ENCODE data around the gene KIF26B.
"Not testable (repeated sequence)": the region's sequence is repeated elsewhere in the genome, so short reads cannot be mapped to it uniquely, and the experiment has no call there.

The KIF26B gene

DNA sequence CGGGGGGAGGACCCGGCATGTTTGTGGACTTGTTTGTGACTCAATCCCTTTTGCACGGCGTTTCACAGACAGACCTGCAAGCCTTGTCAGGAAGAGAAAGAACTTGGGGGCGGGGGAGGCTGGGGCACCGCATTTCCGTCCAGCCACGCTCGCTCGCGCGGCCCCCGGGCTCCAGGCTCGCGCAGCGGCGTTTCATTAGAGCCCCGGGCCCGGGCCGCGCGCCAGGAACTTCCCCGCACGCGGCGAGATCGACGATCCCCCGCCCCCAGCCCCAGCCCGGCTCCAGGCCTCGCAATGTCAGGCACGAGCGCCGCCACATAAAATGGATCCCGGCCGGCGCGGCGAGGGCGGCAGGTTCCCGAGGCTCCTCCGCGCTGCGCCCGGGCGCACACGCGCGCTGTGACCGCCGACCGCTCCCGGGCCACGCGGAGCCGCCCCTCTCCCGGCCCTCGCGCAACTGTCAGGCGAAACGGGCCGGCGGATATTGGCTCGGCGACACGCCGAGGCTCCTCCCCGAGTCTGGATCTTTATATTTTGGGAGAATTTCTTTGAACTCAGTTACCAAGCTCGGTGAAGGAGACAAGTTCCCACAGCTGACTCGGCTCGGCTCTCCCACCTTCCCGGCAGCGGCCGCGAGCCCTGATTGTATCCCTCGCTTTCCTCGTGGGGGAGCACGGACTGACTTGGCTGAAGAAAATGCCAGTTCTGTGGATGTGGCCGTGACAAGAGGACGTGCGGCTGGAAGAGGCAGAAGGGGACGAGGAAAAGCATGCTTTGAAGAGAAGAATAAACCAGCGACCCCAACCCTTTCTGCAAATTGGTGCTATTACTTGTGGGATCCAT is at the start of gene KIF26B:
TSS of gene KIF26B (plus strand) at position 557 of the 843 bp plus-strand sequence. CDS start 440 bp downstream, outside the sequence.
- DNase-seq, result no peak

DNA sequence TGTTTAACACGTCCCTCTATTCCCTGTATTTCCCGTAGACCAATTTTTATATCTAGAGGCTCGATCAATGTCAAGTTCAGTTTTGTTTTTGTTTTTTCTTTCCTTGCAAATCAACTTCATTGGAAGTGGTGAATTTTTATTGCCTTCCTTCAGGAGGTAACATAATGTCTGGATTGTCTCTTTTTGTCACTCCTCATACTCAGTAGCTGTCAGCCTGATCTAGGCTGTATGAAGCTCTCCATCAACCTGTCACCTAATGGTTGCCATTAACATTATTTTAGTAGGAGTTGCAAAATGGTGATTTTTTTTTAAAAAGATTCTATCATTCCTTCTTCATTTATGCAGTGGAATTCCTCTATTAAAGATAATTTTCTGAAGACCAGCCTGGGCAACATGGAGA is 49.7 kb upstream of the KIF26B start:
- DNase-seq, result no peak

DNA sequence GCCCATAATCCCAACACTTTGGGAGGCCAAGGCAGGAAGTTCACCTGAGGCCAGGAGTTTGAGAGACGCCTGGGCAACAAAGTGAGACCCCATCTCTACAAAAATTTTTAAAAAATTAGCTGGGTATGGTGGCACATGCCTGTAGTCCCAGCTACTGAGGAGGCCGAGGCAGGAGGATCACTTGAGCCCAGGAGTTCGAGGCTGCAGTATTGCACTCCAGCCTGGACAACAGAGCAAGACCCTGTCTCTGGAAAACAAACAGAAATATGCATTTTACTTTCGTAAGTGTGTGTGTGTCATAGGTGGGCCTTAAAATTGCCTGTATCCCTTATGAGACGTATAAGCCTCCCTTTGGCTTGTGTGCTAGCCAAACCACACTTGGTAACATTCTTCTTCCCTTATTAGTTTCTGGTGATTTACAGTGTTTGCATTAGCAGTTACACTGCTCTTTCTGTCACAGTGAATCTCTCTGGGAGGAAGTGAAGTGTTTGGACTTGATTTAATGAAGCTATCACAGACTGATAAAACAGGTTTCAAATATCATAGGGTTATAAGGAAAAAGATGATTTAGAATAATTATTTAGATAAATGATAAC is 48.9 kb upstream of the KIF26B start:
- no peak for DNase-seq

DNA sequence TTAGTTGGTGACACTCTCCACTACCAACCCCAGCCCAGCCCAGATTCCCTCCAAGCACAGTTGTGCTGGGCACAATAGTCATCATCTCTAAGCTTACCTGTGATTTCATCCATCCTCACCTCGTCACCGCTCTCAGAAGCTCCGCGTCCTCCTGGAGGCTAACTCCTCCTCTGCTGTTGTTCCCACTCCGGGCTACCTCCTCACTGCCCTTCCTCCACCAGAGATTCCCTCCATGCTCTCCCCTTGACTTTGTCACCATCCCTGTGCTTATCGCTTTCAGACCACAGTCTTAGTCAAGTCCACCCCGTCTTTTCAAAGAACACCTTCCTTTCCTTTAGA is 47.0 kb upstream of the KIF26B start:
- DNase-seq, result no peak

DNA sequence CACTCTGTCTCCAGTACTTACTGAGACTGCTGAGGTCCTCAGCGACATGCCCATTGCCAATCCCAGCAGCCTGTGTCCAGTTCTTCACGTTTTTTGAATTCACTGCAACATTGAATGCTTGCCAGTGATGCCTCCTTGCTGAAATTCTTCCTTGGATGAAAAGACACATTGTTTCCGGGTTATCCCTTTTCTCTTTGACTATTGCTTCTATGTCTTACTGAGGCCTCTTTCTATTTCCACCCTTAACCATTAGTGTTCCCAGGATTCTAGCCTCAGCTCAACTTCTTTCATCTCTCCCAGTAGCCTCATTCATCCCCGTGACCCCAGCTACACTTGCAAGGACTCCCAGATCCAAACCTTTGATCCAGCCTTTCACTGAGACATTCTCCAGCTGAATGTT is 46.5 kb upstream of the KIF26B start:
- no peak for DNase-seq

DNA sequence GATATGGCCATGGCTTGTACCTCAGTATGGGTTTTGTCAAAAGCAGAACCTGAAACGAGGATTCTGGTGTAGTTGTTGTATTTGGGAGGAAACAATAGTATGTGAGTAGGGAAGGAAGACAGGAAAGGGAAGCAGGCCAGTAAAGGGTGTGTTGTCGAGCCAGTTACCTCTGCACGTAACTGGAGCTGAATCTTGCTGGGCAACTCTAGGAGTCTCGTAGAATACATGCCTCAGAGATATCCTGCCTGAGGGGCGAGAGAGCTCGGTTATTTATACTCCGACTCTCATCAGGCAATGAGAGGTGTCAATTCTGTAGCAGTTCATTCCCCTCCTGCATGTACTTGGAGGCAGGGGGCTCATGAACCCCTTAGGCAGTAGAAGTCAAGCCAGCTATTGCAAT is 45.9 kb upstream of the KIF26B start:
- no peak for DNase-seq

DNA sequence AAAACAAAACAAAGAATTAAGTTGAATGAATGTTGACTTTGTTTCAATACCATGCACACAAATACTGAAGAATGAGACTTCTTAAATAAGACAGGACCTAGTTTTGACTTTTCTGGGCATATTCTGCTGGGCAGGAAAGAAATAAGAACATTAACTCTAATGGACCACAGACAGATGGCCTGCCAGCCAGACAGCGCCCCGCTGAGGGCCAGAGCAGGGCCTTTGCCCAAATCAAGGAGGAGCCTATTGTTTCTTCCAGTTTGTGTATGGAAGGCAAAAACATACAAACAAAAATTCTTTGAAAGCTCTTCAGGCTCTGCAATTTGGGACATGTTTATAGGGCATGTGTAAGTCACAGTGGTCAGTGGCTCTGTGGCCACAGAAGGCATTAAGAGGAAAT is 44.4 kb upstream of the KIF26B start:
- no peak for DNase-seq

DNA sequence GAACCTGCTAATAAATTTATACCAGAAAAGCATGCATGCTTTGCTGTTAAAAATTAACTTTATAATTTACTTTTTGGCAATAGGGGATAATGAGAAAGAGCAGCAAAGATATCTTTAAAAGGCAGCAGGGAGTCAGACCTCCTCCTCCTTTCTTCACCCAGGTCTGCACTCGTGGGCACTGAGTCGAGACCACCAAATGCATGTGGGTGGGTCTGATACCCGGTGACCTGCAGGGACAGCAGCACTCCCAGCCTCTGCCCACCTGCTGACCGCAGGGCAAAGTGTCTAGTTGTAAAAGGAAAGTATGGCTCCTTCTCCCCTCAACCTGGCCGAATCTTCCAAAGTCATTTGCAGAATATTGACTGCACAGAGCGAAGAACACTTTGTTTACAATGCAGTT is 43.7 kb upstream of the KIF26B start:
- DNase-seq, result no peak

DNA sequence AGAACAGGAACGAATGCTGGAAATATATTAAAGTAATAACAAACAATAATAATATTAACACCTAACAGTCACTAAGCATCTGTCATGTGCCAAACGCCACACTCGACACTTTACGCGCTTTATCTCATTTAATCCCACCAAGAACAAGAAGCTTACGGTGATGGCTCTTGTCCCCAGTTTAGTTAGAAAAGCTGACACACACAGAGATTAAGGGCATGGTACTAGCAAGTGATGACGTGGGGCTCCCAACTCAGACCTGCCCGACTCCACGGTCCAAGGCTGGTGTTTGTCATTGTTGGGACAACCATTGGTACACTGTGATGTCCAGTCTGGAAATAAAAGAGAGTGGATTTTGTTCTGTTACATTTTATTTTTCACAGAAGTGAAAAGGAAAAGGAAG is 41.1 kb upstream of the KIF26B start:
- DNase-seq, result no peak

DNA sequence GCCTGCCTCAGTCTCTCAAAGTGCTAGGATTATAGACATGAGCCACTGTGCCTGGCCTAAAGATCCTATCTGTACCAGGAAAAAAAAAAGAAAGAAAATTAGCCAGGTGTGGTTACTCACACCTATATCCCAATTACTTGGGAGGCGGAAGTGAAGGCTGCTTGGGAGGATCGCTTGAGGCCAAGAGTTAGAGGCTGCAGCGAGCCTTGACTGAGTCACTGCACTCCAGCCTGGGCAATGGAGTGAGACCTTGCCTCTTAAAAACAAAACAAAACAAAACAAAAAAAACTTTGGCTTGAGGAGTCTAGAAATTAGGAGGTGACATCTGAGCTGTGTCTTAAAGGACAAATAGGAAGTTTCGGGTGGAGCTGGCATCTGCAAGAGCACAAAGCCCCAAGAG is 38.7 kb upstream of the KIF26B start:
- no peak for DNase-seq

DNA sequence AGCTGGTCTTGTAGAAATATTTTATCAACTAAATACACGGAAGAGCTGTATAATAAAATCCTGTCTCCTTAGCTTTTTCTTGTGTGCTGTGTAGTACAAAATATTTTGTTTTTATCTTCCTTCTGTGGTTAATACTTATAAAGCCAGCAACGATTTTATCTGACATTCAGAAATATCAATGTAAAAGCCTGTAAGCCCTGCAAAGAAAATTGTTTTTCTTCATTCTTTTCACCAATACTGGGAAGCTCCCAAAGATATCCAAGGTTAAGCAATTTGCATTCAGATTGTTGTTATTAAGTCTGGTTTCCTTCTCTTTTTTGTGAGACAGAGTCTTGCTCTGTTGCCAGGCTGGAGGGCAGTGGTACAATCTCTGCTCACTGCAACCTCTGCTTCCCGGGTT is 38.0 kb upstream of the KIF26B start:
- DNase-seq, result no peak

DNA sequence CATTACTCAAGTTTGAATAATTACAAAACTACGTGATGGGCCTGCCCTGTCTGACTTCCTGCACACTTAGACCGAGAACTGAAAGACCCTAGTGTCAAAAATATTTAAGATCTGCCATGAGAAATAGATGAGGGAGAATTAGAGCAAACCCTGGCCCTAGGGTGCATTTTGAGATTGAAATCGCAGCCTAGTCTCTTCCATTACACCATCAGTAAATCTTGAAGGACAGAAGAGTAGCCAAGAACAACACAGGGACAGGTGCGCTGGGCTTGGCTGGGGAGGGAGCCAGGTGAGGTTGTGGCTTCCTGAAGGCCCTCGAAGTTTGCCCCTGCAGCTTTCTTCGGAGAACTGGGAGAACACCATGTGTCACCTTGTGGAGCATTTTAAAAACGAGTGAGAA is 36.7 kb upstream of the KIF26B start:
- DNase-seq, result no peak

DNA sequence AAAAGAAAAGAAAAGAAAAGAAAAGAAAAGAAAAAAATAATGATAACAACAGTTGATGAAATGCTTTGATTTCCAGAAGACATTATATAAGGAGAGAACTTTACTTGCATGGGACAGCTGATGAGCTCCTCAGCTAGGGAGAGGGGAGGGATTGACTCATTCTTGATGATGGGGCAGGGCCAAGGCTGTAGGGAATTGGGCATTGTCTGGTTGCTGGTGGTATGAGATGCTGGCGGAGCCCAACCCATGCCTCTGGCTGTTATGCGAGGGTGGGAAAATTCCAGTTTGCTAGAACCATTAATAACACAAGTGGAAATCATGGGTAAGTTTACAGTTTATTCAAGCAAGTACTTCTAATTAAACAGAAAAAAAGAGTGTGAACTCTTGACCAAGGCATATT is 36.0 kb upstream of the KIF26B start:
- no peak for DNase-seq

DNA sequence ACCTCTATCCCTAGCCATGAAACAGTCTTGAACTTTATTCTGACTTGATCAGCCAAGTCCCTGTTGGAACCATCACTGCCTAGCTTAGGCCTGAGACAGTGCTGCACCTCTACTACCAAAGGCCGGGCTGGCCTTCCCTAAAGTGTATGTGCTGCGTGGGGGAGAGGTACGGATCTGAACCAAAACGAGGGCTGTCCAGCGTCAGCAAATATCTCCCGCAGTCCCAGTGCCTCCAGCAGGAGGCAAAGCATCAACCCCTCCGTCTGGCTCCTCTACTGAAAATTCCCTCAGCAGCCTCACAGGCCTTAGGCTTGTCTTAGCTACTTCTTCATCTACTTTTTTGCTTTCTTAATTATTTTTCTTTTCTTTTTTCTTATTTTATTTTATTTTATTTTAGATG is 33.3 kb upstream of the KIF26B start:
- DNase-seq, result no peak

DNA sequence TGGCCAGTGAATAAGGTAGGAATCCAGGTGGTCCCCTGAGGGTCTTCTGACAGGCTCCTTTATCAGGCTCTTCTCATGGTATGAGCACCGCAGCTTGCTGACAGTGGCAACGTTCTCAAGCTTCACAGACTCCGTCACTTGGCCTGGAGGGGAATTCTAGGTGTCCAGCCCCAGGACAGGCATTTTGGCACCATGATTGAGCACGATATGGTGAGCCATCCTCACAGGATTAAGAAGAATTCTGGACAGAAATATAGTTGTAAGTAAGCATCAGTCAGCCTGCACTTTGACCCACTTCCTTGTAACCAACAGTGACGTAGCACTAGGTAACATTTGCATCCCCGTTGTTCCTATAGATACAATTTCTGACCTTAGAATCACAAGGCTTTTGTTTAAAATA is 30.5 kb upstream of the KIF26B start:
- no peak for DNase-seq

DNA sequence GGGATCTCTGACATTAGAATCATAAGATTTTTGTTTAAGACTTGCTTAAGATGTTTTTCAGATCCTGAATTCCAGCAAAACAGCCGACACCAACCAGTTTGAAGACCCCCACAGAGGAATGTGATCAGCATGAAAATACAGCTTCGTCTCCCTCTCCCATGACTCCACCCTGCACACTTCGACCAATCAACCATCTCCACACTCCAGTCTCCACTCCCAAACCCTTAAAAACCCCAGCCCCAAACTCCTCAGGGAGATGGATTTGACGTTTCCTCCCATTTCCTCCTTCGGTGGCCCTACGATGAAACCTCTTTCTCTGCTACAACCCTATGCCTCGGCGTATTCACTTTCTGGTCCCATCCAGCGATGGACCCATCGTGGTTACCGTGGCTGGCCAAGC is 30.1 kb upstream of the KIF26B start:
- DNase-seq, result no peak

DNA sequence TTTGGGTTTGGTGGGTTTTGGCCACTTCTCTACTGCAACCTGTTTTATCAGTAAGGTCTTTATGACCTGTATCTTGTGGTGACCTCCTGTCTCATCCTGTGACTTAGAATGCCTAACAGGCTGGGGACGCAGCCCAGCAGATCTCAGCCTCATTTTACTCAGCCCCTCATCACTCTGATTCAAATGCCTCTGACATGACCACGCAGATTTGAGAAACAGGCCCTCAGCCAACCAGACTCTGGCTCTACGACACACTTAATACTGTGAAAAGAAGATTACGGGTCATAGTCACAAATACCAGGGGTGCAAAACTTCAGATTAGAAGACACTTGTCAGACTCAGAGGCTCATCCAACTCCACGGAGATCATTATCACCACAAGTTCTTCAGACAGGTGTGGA is 28.3 kb upstream of the KIF26B start:
- DNase-seq, result no peak

DNA sequence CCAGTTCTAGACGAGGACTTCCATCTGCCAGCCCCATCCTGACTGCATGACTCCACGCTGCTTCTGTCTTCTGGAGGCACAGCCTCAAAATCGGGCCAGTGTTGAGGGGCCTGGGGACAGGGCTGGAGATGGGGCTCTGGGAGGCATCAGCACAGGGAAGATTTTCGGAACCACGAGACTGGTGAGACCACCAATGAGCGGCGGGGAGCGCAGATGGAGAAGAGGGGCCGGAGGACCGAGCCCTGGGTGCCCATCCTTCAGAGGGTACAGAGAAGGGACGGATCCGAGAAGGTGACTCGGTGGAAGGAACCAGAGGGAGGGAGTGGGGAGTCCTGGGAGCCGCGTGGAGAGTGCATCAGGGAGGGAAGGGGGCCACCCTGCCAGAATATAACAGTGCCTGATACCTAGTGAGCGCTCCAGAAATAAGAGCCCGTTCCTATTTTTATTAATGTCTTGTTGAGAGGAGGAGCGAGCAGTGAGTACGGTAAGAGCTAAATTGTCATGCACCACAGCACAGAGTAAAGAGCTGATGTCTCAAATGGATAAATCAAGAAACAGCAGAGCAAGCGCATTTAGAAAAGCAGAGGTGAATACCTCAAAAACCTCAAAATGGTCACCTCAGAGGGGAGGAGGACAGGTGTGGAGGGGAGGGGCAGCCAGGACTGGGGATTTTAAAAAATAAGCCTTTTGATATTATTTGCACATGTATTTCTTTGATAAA is 26.2 kb upstream of the KIF26B start:
- DNase-seq, result no peak

DNA sequence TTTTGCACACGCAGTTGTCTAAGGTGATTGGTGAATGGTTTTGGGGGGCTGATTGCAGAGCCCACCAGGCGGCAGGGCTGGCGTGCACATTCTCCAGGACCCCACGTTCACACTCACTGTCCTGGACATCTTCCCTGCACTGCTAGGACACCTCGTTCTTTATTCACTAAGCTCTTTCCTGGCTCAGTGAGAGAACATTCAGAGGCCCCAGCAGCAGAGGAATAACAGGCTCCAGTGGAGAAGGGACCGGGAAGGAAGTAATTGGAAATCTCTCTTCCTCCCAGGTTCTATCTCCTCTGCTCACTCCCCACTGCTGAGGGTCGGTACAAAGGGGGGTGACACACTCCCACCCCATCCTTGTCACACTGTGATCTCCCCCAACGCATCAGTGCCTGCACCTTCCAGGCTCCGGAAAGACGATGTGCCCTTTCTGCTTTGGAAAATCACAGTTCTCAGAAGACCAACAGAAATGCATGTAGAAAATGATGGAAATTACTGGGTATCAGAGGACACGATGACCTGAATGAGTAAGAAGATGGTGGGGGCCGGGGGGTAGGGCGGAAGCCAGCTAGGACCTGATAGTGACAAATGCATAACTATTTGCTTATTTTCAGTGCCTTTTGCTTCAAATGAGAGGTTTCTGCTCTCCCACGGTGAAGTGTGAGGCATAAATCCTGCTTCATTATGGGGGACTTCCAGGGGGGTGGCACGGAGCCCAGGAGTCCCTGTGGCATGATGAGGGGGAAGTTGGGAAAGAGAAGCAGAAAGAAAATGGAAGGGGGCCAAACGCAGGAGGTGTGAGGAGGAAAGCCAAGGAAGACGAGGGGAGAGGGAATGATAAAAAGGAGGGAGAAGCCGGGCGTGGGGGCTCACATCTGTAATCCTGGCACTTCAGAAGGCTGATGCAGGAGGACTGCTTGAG is 25.2 kb upstream of the KIF26B start:
- no peak for DNase-seq

DNA sequence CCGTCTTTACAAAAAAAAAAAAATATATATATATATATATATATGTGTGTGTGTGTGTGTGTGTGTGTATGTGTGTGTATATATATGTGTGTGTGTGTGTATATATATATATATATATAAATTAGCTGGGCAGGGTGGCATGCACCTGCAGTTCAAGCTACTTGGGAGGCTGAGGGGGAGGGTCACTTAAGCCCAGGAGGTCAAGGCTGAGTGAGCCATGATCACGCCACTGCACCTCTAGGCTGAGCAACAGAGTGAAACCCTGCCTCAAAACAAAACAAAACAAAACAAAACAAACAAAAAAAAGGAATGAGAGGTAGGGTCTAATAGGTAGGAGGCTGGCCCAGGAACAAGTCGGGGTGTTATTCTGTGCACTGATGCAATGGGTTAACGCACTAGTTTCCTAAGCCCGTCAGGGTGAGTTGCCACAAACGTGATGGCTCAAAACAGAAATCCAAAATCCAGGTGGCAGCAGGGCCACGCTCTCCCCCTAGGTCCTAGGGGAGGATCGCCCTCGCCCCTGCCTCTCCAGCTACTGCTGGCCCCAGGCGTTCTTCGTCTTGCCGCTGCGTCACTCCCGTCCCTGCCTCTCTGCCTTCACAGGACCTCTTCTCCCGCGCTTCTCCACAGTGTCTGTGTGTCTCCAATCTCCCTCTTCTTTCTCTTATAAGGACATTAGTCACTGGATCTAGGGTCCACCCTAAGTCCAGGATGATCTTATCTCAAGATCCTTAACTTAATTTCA is 24.3 kb upstream of the KIF26B start:
- not testable (repeated sequence) for DNase-seq

DNA sequence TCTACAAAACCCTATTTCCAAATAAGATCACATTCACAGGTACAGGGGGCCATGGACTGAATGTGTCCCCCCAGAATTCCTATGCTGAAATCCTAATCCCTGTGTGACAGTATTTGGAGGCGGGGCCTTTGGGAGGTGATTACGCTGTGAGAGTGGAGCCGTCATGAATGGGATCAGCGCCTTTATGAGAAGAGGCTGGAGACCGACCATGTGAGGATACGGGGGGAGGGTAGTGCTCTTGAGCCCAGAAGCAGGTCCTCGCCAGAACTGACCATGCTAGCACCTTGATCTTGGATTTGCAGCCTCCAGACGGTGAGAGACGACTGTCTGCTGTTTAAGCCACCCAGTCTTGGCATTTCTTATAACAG is 23.8 kb upstream of the KIF26B start:
- DNase-seq, result no peak

DNA sequence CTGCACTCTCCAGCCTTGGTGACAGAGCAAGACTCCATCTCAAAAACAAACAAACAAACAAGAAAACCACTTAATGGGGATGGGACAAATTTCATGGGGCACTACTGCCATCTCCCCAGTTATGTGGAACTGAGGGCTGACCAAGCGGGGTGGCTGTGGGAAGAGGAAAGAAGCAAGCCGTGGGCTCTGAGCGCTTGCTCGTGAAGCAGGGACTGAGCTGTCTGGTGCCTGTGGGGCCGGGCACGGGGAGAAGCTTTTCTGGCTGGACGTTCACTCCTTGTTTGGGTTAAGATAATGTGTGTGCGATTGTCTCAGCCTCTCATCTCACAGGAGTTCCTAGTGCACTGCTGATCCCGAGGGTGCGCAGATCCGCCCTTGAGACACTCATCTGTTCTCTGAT is 22.0 kb upstream of the KIF26B start:
- no peak for DNase-seq
